HG03378 (cell line): ENCODE data around the gene UBE2J1.

Experiments
- ATAC-seq: cut with Tn5 transposase; IDR thresholded peaks from one replicate; pipeline ENCODE4 v1.9.1; 2021; ENCODE audit warnings: mild to moderate bottlenecking, moderate library complexity; ENCODE audit not compliant: unreplicated experiment

The UBE2J1 gene

GRCh38 chr6:89291256-89291819 lies 61.2 kb downstream of the UBE2J1 start:
- ATAC-seq, result no peak

DNA sequence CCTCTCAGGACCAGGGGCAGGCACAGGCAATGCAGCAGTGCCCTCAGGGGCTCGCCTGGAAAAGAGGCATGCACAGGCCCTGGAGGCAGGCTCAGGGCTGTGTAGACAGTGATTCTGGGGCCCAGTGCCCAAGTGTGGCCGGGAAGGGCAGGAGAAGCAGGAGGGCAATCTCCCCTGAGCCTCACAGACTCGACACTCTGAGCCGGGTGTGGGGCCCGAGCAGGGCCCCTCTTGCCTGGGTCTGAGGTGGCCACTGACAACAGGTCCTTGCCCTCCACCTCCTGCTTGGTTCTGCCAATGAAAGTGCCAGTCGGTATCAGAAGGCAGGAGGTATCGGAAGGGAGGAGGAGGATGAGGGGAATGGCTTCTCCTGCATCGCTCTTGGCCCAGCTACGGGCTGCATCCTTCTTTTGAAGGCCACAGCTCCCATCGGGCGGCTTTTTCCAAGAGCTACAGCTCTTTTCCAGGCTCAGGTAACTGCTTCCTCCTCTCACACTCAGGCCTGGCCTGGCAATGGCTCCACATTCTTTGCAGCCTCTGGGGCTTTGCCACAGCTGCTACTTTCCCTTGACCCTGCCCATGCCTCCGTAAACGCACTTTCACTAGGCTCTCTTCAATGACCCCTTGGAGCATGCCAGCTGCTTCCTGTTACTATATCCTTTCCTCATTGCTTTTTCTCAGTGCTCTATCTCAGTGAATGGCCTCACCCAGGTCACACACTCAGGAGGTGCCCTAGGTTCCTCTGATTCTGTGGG lies 61.9 kb downstream of the UBE2J1 start:
- ATAC-seq, result no peak

- ATAC-seq, result no peak
Measured at GRCh38 chr6:89289710-89290109, 62.8 kb downstream of the UBE2J1 start.

DNA sequence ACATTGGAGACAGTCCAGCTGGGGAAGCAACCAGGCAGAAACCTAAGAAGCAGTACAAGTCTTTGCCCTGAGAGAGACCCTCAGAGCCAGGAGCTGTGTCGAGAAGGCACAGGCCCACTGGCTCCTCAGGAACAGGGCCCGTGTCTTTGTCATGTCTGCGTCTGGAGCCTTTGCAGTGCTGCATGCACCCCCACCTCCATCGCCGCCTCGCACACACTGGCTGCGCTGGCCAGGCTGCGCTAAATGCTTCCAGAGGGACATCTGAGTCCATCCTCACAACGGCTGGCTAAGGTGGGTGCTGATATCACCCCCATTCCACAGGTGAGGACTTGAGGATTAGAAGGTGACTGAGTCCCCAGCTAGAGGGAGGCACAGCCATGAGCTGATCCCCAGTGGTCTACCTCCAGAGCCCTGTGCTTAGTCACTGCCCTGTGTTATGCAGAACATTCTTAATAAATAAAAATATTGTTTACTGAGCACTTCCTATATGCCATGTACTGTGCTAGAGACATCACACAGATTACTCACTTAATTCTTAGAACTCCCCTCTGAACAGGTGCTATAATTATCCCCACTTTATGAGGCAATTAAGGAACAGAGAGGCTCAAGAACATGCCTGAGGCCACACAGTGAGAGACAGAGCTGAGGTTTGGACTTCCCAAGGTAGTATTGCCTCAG lies 65.0 kb downstream of the UBE2J1 start:
- no peak for ATAC-seq

- no peak for ATAC-seq
Measured at GRCh38 chr6:89286516-89286915, 66.0 kb downstream of the UBE2J1 start.

DNA sequence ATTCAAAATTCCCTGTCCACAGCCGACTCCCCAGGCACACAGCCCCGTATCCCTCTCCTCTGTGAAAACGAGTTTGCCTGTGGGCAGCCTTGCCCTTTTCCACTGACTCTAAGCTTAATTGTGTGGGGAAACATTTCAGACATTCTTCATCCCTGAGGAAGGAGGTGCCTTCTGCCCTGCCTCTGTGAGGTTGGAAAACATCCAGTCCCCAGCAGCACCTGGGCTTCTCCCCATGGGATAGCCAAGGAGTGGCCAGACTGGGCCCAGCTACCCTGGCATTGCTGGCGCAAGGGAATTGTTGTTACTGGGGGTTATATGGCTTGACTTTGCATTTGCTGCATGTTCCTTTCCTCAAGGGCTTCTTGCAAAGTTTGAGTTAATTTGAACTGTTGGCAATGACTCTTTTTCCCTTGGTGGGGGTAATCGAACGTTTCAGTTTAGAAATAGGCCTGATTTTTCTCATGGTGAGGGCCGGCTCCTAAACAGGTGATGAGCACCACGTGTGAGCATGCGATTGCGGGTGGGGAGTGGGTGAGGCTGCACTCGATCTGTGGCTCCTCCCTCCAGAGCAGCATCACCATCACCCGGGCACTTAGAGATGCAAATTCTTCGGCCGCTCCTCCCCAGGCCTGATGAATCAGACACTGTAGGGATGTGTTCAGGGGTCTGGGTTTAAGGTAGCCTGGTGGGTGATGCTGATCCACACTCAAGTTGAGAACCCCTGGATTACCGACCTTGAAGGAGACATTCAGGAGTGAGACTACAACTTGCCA lies 67.4 kb downstream of the UBE2J1 start:
- no peak for ATAC-seq

- ATAC-seq, result no peak
Measured at GRCh38 chr6:89284081-89284480, 68.4 kb downstream of the UBE2J1 start.

DNA sequence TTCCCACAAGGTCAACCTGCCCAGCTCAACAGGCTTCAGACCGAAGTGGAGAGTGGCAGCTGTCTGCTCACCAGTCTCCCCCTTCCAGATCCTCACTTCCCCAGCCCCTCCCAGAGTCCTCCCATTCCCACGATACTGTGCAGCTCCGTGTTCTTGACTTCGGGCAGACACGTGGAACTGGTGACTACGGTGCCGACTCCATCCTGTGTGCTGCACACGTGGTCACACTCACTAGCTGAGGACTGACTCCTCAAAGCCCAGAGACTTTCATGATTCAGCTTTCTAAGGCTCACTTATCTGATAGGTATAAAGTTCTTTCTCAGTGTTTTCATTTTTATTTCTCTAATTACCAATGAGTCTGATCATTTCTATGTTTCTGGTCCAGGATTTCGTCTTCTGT lies 69.8 kb downstream of the UBE2J1 start:
- ATAC-seq, result no peak

DNA sequence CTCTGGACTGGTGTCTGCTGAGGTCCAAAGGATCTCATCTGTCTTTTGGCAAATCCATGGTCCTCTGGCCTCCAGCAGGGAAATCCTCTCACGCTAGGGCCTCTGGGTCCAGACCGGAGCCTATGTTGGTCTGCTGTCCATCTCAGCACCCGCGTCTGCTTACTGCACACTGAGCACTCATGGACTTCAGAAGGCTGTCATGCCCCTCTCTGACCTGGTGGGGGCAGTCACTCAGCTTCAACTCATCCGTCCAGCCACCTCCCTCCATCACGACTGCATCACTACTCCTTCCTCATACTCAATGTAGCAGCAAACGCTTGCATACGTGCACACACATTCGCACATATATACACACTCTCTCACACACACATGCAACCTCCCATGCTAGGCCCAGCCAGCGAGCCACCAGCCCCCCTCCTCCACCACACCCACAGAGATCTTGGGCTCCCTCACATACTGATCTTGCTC lies 70.7 kb downstream of the UBE2J1 start:
- peak; percentile 97 for ATAC-seq

DNA sequence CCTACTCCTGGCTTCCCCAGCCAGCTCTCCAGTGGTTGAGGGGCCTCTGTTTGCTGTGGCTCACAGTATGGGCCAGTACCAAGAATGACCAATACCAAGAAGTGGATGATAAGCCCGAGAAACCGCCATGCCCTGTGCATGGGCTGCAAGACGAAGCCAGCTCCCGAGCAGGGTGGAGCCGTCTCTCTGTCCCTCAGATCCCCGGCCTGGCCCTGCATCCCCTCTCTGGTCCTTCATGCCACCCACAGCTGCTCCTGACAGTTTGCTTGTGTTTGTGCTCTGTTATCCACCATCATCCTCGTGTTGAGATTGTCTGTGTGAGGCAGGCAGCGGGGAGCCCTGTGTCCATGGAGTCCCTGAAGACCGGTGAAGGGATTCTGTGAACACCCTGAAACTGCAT lies 73.6 kb downstream of the UBE2J1 start:
- ATAC-seq, result no peak
